H9 (cell line): ENCODE measurements around the gene VGF. TPM values are rescaled to one million over a fixed set of nuclear protein-coding genes. Genes with fewer than 3 reads are reported as not detected.

ENCODE experiments used
- DNase-seq: peaks from one replicate; pipeline ENCODE4 v3.0.0-alpha.2; 2017
- H2AFZ ChIP-seq: one replicate; pipeline ENCODE4 v1.6.1; 2013; ENCODE audit warnings: mild to moderate bottlenecking, low read length, control low read depth, moderate library complexity
- H2AK5ac ChIP-seq: 2 replicates; pipeline ENCODE4 v1.6.1; 2013; ENCODE audit warnings: low read length, control low read depth, mixed read lengths; ENCODE audit not compliant: insufficient read length
- H2BK120ac ChIP-seq: one replicate; pipeline ENCODE4 v1.6.1; 2013; ENCODE audit warnings: low read depth, mild to moderate bottlenecking, low read length, control low read depth, inconsistent platforms; ENCODE audit not compliant: poor library complexity, severe bottlenecking
- H2BK12ac ChIP-seq: 2 replicates; pipeline ENCODE4 v1.6.1; 2013; ENCODE audit warnings: low read length, control low read depth, mixed read lengths, low read depth; ENCODE audit not compliant: insufficient read length
- H2BK15ac ChIP-seq: 2 replicates; pipeline ENCODE4 v1.6.1; 2013; ENCODE audit warnings: low read depth, low read length, control low read depth
- H2BK20ac ChIP-seq: one replicate; pipeline ENCODE4 v1.6.1; 2013; ENCODE audit warnings: low read depth, mild to moderate bottlenecking, low read length, control low read depth, inconsistent platforms; ENCODE audit not compliant: poor library complexity, severe bottlenecking
- H2BK5ac ChIP-seq: 2 replicates; pipeline ENCODE4 v1.6.1; 2013; ENCODE audit warnings: low read length, control low read depth, mixed read lengths; ENCODE audit not compliant: insufficient read length
- H3K14ac ChIP-seq: 2 replicates; pipeline ENCODE4 v1.6.1; 2013; ENCODE audit warnings: low read length, control low read depth; ENCODE audit not compliant: insufficient read depth
- H3K18ac ChIP-seq: 2 replicates; pipeline ENCODE4 v1.6.1; 2013; ENCODE audit warnings: low read depth, mild to moderate bottlenecking, mixed read lengths, low read length, control low read depth; ENCODE audit not compliant: insufficient read length
- H3K23ac ChIP-seq: 2 replicates; pipeline ENCODE4 v1.6.1; 2013; ENCODE audit warnings: low read length, control low read depth, mixed read lengths, low read depth; ENCODE audit not compliant: insufficient read length
- H3K23me2 ChIP-seq: 2 replicates; pipeline ENCODE4 v1.6.1; 2013; ENCODE audit warnings: low read depth, mild to moderate bottlenecking, mixed read lengths, low read length, control low read depth; ENCODE audit not compliant: insufficient read length, poor library complexity, severe bottlenecking
- H3K27ac ChIP-seq: 2 replicates; pipeline ENCODE4 v1.5.1; 2013; ENCODE audit warnings: low read length, control low read depth, mixed read lengths, low read depth; ENCODE audit not compliant: insufficient read length
- H3K27me3 ChIP-seq: 2 replicates; pipeline ENCODE4 v1.6.1; 2013; ENCODE audit warnings: low read length, control low read depth, inconsistent platforms; ENCODE audit not compliant: insufficient read depth
- H3K4ac ChIP-seq: 2 replicates; pipeline ENCODE4 v1.6.1; 2013; ENCODE audit warnings: low read depth, mild to moderate bottlenecking, control low read depth, inconsistent platforms, low read length, moderate library complexity
- H3K4me1 ChIP-seq: 2 replicates; pipeline ENCODE4 v1.6.1; 2013; ENCODE audit warnings: low read length, control low read depth, inconsistent platforms; ENCODE audit not compliant: insufficient read depth
- H3K4me2 ChIP-seq: 2 replicates; pipeline ENCODE4 v1.6.1; 2013; ENCODE audit warnings: low read length, control low read depth, mixed read lengths; ENCODE audit not compliant: insufficient read length, insufficient read depth
- H3K56ac ChIP-seq: 2 replicates; pipeline ENCODE4 v1.6.1; 2013; ENCODE audit warnings: low read depth, mild to moderate bottlenecking, mixed read lengths, low read length, control low read depth; ENCODE audit not compliant: insufficient read length
- H3K79me1 ChIP-seq: 2 replicates; pipeline ENCODE4 v1.6.1; 2013; ENCODE audit warnings: low read depth, mild to moderate bottlenecking, moderate library complexity, low read length, control low read depth, inconsistent platforms; ENCODE audit not compliant: insufficient read depth, poor library complexity, severe bottlenecking
- H3K79me2 ChIP-seq: 2 replicates; pipeline ENCODE4 v1.6.1; 2013; ENCODE audit warnings: low read length, control low read depth, inconsistent platforms; ENCODE audit not compliant: insufficient read depth
- H3K9ac ChIP-seq: 2 replicates; pipeline ENCODE4 v1.6.1; 2013; ENCODE audit warnings: low read length, control low read depth, mixed read lengths; ENCODE audit not compliant: insufficient read length; ENCODE audit errors: extremely low read depth
- H3K9me3 ChIP-seq: one replicate; pipeline ENCODE4 v1.6.1; 2013; ENCODE audit warnings: low read depth, low read length, inconsistent platforms; ENCODE audit not compliant: control insufficient read depth
- H3T11ph ChIP-seq: one replicate; pipeline ENCODE4 v1.6.1; 2013; ENCODE audit warnings: mild to moderate bottlenecking, low read length, control low read depth, inconsistent platforms
- H4K20me1 ChIP-seq: one replicate; pipeline ENCODE4 v1.6.1; 2013; ENCODE audit not compliant: control insufficient read depth, insufficient read length, insufficient read depth
- H4K5ac ChIP-seq: 2 replicates; pipeline ENCODE4 v1.6.1; 2013; ENCODE audit warnings: low read depth, mild to moderate bottlenecking, mixed read lengths, low read length, control low read depth; ENCODE audit not compliant: insufficient read length
- H4K8ac ChIP-seq: replicated peaks from 2 replicates; pipeline ENCODE4 v1.6.1; 2013; ENCODE audit warnings: low read length, control low read depth, mixed read lengths, low read depth; ENCODE audit not compliant: insufficient read length
- H4K91ac ChIP-seq: 2 replicates; pipeline ENCODE4 v1.6.1; 2013; ENCODE audit warnings: low read depth, mild to moderate bottlenecking, moderate library complexity, mixed read lengths, low read length, control low read depth; ENCODE audit not compliant: insufficient read length
- H3K27ac Mint-ChIP-seq, 3 experiments: 2 replicates in 2 of 3; 3 replicates in 1 of 3; pipeline ENCODE4 v1.8.0; 2020 to 2021; ENCODE audit warnings: mixed read lengths in 3 of 3, mild to moderate bottlenecking in 1 of 3, moderate library complexity in 1 of 3
- H3K27me3 Mint-ChIP-seq: 2 replicates; pipeline ENCODE4 v1.8.0; 2021; ENCODE audit warnings: low read depth, mild to moderate bottlenecking, moderate library complexity, mixed read lengths
- H3K36me3 Mint-ChIP-seq, 3 experiments: 2 replicates in 2 of 3; 3 replicates in 1 of 3; pipeline ENCODE4 v1.8.0; 2020 to 2021; ENCODE audit warnings: low read depth in 3 of 3, mixed read lengths in 3 of 3; ENCODE audit not compliant: insufficient read depth in 1 of 3
- H3K4me1 Mint-ChIP-seq, 2 experiments: 2 replicates each; pipeline ENCODE4 v1.8.0; 2020; ENCODE audit warnings: mixed read lengths in 2 of 2
- H3K4me3 Mint-ChIP-seq, 2 experiments: 2 replicates in 1 of 2; 3 replicates in 1 of 2; pipeline ENCODE4 v1.8.0; 2020 to 2021; ENCODE audit warnings: mild to moderate bottlenecking in 2 of 2, mixed read lengths in 2 of 2, moderate library complexity in 1 of 2
- H3K9me3 Mint-ChIP-seq, 2 experiments: 2 replicates in 1 of 2; 3 replicates in 1 of 2; pipeline ENCODE4 v1.8.0; 2020; ENCODE audit warnings: mild to moderate bottlenecking in 2 of 2, mixed read lengths in 2 of 2, moderate library complexity in 1 of 2
- CTCF ChIP-seq: fragments of 200-600 bp; sonication (generic); conservative IDR thresholded peaks from 3 replicates; pipeline ENCODE4 v1.8.0; 2021; ENCODE audit warnings: antibody characterized with exemption, mild to moderate bottlenecking
- WGBS: extraction: QIAGEN DNeasy Blood & Tissue Kit; methylation state at CpG from one replicate; pipeline ENCODE4 v1.1.7; 2013; ENCODE audit warnings: missing lambda C conversion rate, low lambda C conversion rate, mixed read lengths; ENCODE audit not compliant: insufficient read length; ENCODE audit errors: extremely low coverage; 5-methylcytosine and 5-hydroxymethylcytosine counted together
- total RNA-seq: library from RNA; stranded (reverse); gene quantifications from 2 replicates; pipeline ENCODE4 v1.2.1, GENCODE V29; 2021

Gene VGF
- total RNA-seq, 1 experiment from 2014 or later = 37.1 TPM

- H3T11ph ChIP-seq = no peak overlapping the region
- H3K27me3 ChIP-seq = no peaks in the 10 kb centered on the region
- H3K23me2 ChIP-seq = no peaks in the 10 kb centered on the region
- H4K20me1 ChIP-seq = no peaks in the 10 kb centered on the region
- no peak overlapping the region for H2BK20ac ChIP-seq
- no peak overlapping the region for H3K4ac ChIP-seq
- Mint-ChIP-seq H3K9me3 (no peaks in the 10 kb centered on the region), H3K27me3 (no peaks in the 10 kb centered on the region), H3K27ac (peak overlapping the region in 1 of 3 experiments; percentile 92; a peak in 2 of 7 replicates), H3K4me1 (peaks cover 5 to 9% of the 10 kb centered on the region in 2 experiments; a peak in 3 of 4 replicates), H3K36me3 (no peaks in the 10 kb centered on the region; a peak in 1 of 7 replicates), H3K4me3 (no peak overlapping the region)
- H4K5ac ChIP-seq = no peak overlapping the region
- H3K23ac ChIP-seq = no peak overlapping the region
- DNase-seq = no peak
- no peak for TF ChIP-seq CTCF
- H3K4me1 ChIP-seq = no peaks in the 10 kb centered on the region; the same call in 1 of the 2 replicates
- H3K18ac ChIP-seq = no peak overlapping the region
- no CpG with 5 or more reads among the region's 8 CpGs for WGBS
- no peak overlapping the region for H2AK5ac ChIP-seq
- H3K9ac ChIP-seq = no peak overlapping the region
- H2BK15ac ChIP-seq = no peak overlapping the region
- no peak overlapping the region for H3K4me2 ChIP-seq
- no peak overlapping the region for H2BK5ac ChIP-seq
- H3K9me3 ChIP-seq = no peaks in the 10 kb centered on the region
- H3K56ac ChIP-seq = no peak overlapping the region
- H3K27ac ChIP-seq = no peak overlapping the region
- H3K14ac ChIP-seq = no peak overlapping the region
- H3K79me2 ChIP-seq = no peaks in the 10 kb centered on the region
- H3K79me1 ChIP-seq = no peaks in the 10 kb centered on the region
- H2BK120ac ChIP-seq = no peak overlapping the region
- H2AFZ ChIP-seq = no peak overlapping the region
- no peak overlapping the region for H4K91ac ChIP-seq
- no peak overlapping the region for H2BK12ac ChIP-seq
- H4K8ac ChIP-seq = no peak overlapping the region
Observed at GRCh38 chr7:101114492-101114891, 50.9 kb downstream of the VGF start.
